Ureter (tissue), 1 donor: ENCODE data around the gene ZFPM1. TPM values are rescaled to one million over a fixed set of nuclear protein-coding genes. Genes with fewer than 3 reads are reported as not detected.
"Not testable (repeated sequence)": the region's sequence is repeated elsewhere in the genome, so short reads cannot be mapped to it uniquely, and the experiment has no call there.

Experiments
- DNase-seq: peaks from one replicate; pipeline ENCODE4 v3.0.0-alpha.2; 2020; ENCODE audit warnings: low spot score
- total RNA-seq: library from RNA; stranded (reverse); gene quantifications from one replicate; pipeline ENCODE4 v1.2.4, GENCODE V29; 2023
- donor health status: DM: yes; HTN: yes; CAD: no.

Gene ZFPM1
- total RNA-seq, 1 donor from 2014 or later = 13.7 TPM

- DNase-seq = no peak
Measured at GRCh38 chr16:88464447-88465318, 11.6 kb downstream of the ZFPM1 start.

- no peak for DNase-seq
Measured at GRCh38 chr16:88465387-88465983, 12.4 kb downstream of the ZFPM1 start.

- no peak for DNase-seq
Measured at GRCh38 chr16:88466175-88466862, 13.2 kb downstream of the ZFPM1 start.

GRCh38 chr16:88466949-88467348 lies 13.9 kb downstream of the ZFPM1 start:
- DNase-seq = no peak

GRCh38 chr16:88467541-88467944 lies 14.5 kb downstream of the ZFPM1 start:
- DNase-seq = no peak

GRCh38 chr16:88468275-88469129 lies 15.4 kb downstream of the ZFPM1 start:
- no peak for DNase-seq

- DNase-seq = no peak
Measured at GRCh38 chr16:88469615-88470395, 16.7 kb downstream of the ZFPM1 start.

- not testable (repeated sequence) for DNase-seq
Measured at GRCh38 chr16:88470396-88470680, 17.3 kb downstream of the ZFPM1 start.

GRCh38 chr16:88470696-88471095 lies 17.6 kb downstream of the ZFPM1 start:
- not testable (repeated sequence) for DNase-seq

GRCh38 chr16:88471115-88471514 lies 18.0 kb downstream of the ZFPM1 start:
- DNase-seq = no peak

- no peak for DNase-seq
Measured at GRCh38 chr16:88471575-88471974, 18.5 kb downstream of the ZFPM1 start.

GRCh38 chr16:88472069-88472468 lies 19.0 kb downstream of the ZFPM1 start:
- no peak for DNase-seq

GRCh38 chr16:88472637-88473205 lies 19.6 kb downstream of the ZFPM1 start:
- DNase-seq = no peak

GRCh38 chr16:88473666-88474534 lies 20.8 kb downstream of the ZFPM1 start:
- peak; percentile 54 for DNase-seq

- DNase-seq = no peak
Measured at GRCh38 chr16:88475037-88475436, 22.0 kb downstream of the ZFPM1 start.

GRCh38 chr16:88476203-88476602 lies 23.1 kb downstream of the ZFPM1 start:
- DNase-seq = no peak

- no peak for DNase-seq
Measured at GRCh38 chr16:88476817-88477397, 23.8 kb downstream of the ZFPM1 start.

- no peak for DNase-seq
Measured at GRCh38 chr16:88477631-88478519, 24.8 kb downstream of the ZFPM1 start.
